Caco-2 (cell line): Measurements from ENCODE around the gene GON7. TPM values are rescaled to one million over a fixed set of nuclear protein-coding genes. Genes with fewer than 3 reads are reported as not detected.

Experiments
- BruUV-seq: library from RNA; stranded (reverse); fragments of 400-500 nt; replicated peaks from 2 replicates; lab custom pipeline; 2021; lab: Mats Ljungman, UMichigan
- CTCF ChIA-PET: fragments of 300-600 bp; sonication (Branson Sonifier 250); formaldehyde crosslinking; loops from one replicate; lab custom pipeline; 2022; ENCODE audit warnings: antibody characterized with exemption; lab: Charles Lee
- POLR2A ChIA-PET: fragments of 300-600 bp; sonication (Branson Sonifier 250); formaldehyde crosslinking; loops from one replicate; lab custom pipeline; 2022; ENCODE audit warnings: antibody characterized with exemption; lab: Charles Lee
- DNase-seq, 2 experiments: peaks; one replicate each; pipeline versions ENCODE4 v3.0.0 to v3.0.0-alpha.2; 2020 to 2022
- H3K27me3 ChIP-seq: replicated peaks from 2 replicates; pipeline ENCODE4 v1.6.0; 2011; ENCODE audit warnings: low read length; ENCODE audit not compliant: control insufficient read depth, insufficient read depth
- H3K36me3 ChIP-seq: 2 replicates; pipeline ENCODE4 v1.5.1; 2011; ENCODE audit warnings: low read length; ENCODE audit not compliant: control insufficient read depth, insufficient read depth
- H3K4me1 ChIP-seq: fragments of 250-450 bp; sonication (Bioruptor Pico); 2 replicates; pipeline ENCODE4 v1.5.1; 2020; ENCODE audit warnings: mild to moderate bottlenecking
- H3K4me3 ChIP-seq: 2 replicates; pipeline ENCODE4 v1.5.1; 2011; ENCODE audit warnings: low read depth, mild to moderate bottlenecking, control low read depth, low read length
- H3K9me3 ChIP-seq: fragments of 250-450 bp; sonication (Bioruptor Pico); 2 replicates; pipeline ENCODE4 v1.5.1; 2020; ENCODE audit warnings: mild to moderate bottlenecking, moderate library complexity
- H3K27ac Mint-ChIP-seq: one replicate; pipeline ENCODE4 v1.8.0; 2022; ENCODE audit warnings: mixed read lengths; ENCODE audit not compliant: unreplicated experiment
- H3K27me3 Mint-ChIP-seq: one replicate; pipeline ENCODE4 v1.8.0; 2022; ENCODE audit warnings: mixed read lengths; ENCODE audit not compliant: insufficient read depth, unreplicated experiment
- H3K36me3 Mint-ChIP-seq: one replicate; pipeline ENCODE4 v1.8.0; 2022; ENCODE audit warnings: mild to moderate bottlenecking, mixed read lengths; ENCODE audit not compliant: insufficient read depth, unreplicated experiment
- H3K4me1 Mint-ChIP-seq: one replicate; pipeline ENCODE4 v1.8.0; 2022; ENCODE audit warnings: low read depth, mixed read lengths; ENCODE audit not compliant: unreplicated experiment
- H3K4me3 Mint-ChIP-seq: one replicate; pipeline ENCODE4 v1.8.0; 2022; ENCODE audit warnings: mild to moderate bottlenecking, moderate library complexity, mixed read lengths; ENCODE audit not compliant: unreplicated experiment
- H3K9me3 Mint-ChIP-seq: one replicate; pipeline ENCODE4 v1.8.0; 2022; ENCODE audit warnings: mixed read lengths; ENCODE audit not compliant: unreplicated experiment
- CTCF ChIP-seq, 2 experiments: fragments of 200-600 bp in 1 of 2; IDR thresholded peaks; 1 replicate in 1 of 2; 2 replicates in 1 of 2; pipeline versions ENCODE4 v1.5.1 to v1.8.0; 2011 to 2022; ENCODE audit warnings: antibody characterized with exemption in 1 of 2, control low read depth in 1 of 2, inconsistent platforms in 1 of 2, low read depth in 1 of 2, low read length in 1 of 2, mild to moderate bottlenecking in 1 of 2, moderate library complexity in 1 of 2; ENCODE audit not compliant: insufficient read depth in 1 of 2, severe bottlenecking in 1 of 2, unreplicated experiment in 1 of 2
- intact Hi-C: fragments of 100-400 bp; cut with micrococcal nuclease; formaldehyde crosslinking; loops from one replicate; pipeline ENCODE4 v1.10.0; 2022; ENCODE audit not compliant: unreplicated experiment
- total RNA-seq: library from RNA; stranded (reverse); gene quantifications from 2 replicates; pipeline ENCODE4 v1.2.3, GENCODE V29; 2022

Gene GON7
- total RNA-seq, 1 experiment from 2014 or later: 10.8 TPM

DNA sequence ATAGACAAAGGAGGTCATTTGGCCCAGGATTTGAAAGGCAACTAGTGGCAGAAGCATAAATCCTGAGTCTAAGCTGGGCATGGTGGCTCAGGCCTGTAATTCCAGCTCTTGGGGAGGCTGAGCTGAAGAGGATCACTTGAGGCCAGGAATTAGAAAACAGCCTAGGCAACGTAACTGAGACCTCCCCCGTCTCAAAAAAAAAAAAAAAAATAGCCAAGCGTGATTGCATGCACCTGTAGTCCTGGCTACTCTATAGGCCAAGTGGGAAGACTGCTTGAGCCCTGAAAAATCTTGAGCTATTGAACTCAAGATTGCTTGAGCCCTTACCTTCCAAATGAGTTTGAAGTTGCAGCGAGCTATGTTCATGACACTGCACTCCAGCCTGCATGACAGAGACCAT is 7.8 kb downstream of the GON7 start:
- H3K36me3 ChIP-seq: no peaks in the 10 kb centered on the region
- Mint-ChIP-seq H3K4me3 (no peak overlapping the region), H3K27ac (no peak overlapping the region), H3K36me3 (no peaks in the 10 kb centered on the region), H3K9me3 (no peaks in the 10 kb centered on the region), H3K4me1 (no peaks in the 10 kb centered on the region), H3K27me3 (no peaks in the 10 kb centered on the region)
- H3K4me1 ChIP-seq: no peaks in the 10 kb centered on the region
- intact Hi-C loops: no loop called here
- no peaks in the 10 kb centered on the region for H3K27me3 ChIP-seq
- ChIA-PET CTCF (interaction anchor here (0.6 kb wide), 2 partner anchors 15 to 20 kb away, joined by 3 to 4 read pairs; partner anchors contain the start of gene MOAP1), POLR2A (no interaction called here)
- BruUV-seq: no TSS peak
- H3K4me3 ChIP-seq: no peak overlapping the region
- no peak for DNase-seq
- H3K9me3 ChIP-seq: no peaks in the 10 kb centered on the region
- TF ChIP-seq CTCF (IDR thresholded peaks at IDR 0.05; ENCODE audit: insufficient read depth in 1 of 2, low read depth in 1 of 2, low read length in 1 of 2, severe bottlenecking in 1 of 2, unreplicated experiment in 1 of 2): no peak

DNA sequence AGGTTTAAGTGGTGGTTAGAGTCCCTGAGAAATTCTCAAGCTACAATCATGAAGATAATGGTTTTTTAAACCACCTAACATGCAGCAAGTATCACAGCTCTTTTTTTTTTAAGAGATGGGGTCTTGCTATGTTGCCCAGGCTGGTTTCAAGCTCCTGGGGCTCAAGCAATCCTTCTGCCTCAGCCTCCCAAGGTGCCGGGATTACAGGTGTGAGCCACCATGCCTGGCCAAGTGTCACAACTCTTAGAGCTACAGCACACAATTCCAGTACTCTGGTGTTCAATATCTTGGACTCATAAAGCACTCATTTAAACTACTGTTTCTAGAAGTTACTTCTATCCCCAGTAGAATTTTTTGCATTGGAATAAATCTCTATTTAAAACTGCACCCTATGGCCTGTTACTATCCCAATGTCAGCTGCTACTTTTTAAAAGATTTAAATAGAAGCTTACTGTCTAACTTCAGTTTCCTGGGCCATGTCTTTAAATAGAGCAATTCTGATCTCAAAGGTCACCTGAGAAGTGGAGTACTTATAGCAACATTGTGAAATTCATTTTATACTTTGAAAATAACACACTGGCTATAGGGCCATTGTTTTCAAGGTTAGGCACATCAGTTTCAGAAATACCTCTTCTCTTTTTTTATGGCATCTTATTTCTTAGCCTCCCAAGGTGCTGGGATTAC is 11.4 kb downstream of the GON7 start:
- DNase-seq: no peak
- intact Hi-C loops: no loop called here
- Mint-ChIP-seq H3K9me3 (no peaks in the 10 kb centered on the region), H3K4me1 (no peaks in the 10 kb centered on the region), H3K27ac (no peak overlapping the region), H3K36me3 (no peaks in the 10 kb centered on the region), H3K27me3 (no peaks in the 10 kb centered on the region), H3K4me3 (no peak overlapping the region)
- Histone ChIP-seq H3K4me1 (no peaks in the 10 kb centered on the region), H3K36me3 (no peaks in the 10 kb centered on the region), H3K4me3 (no peak overlapping the region), H3K9me3 (no peaks in the 10 kb centered on the region), H3K27me3 (no peaks in the 10 kb centered on the region)
- POLR2A ChIA-PET: no interaction called here
- CTCF ChIA-PET: no interaction called here
- TF ChIP-seq CTCF (IDR thresholded peaks at IDR 0.05; ENCODE audit: insufficient read depth in 1 of 2, low read depth in 1 of 2, low read length in 1 of 2, severe bottlenecking in 1 of 2, unreplicated experiment in 1 of 2): no peak
- BruUV-seq: no TSS peak

GRCh38 chr14:93186956-93187355 is 19.9 kb downstream of the GON7 start:
- Histone ChIP-seq H3K4me3 (no peak overlapping the region), H3K36me3 (no peaks in the 10 kb centered on the region), H3K9me3 (no peaks in the 10 kb centered on the region), H3K27me3 (no peaks in the 10 kb centered on the region), H3K4me1 (no peaks in the 10 kb centered on the region; the same call in 1 of the 2 replicates)
- POLR2A ChIA-PET: no interaction called here
- no peaks in the 10 kb centered on the region for H3K9me3 Mint-ChIP-seq
- BruUV-seq: no TSS peak
- no peak overlapping the region for H3K4me3 Mint-ChIP-seq
- DNase-seq: no peak
- no peak for TF ChIP-seq CTCF (IDR thresholded peaks at IDR 0.05; ENCODE audit: insufficient read depth in 1 of 2, low read depth in 1 of 2, low read length in 1 of 2, severe bottlenecking in 1 of 2, unreplicated experiment in 1 of 2)
- H3K27ac Mint-ChIP-seq: no peak overlapping the region
- no peaks in the 10 kb centered on the region for H3K36me3 Mint-ChIP-seq
- intact Hi-C loops: no loop called here
- no peaks in the 10 kb centered on the region for H3K4me1 Mint-ChIP-seq
- CTCF ChIA-PET: no interaction called here
- no peaks in the 10 kb centered on the region for H3K27me3 Mint-ChIP-seq
